Kidney (tissue), 14 donors: ENCODE data around the gene DCLRE1B. TPM values are rescaled to one million over a fixed set of nuclear protein-coding genes. Genes with fewer than 3 reads are reported as not detected.

Source experiments
- DNase-seq, 5 donors: peaks; one replicate each; pipeline ENCODE4 v3.0.0-alpha.2; 2013 to 2020
- FAIRE-seq: peaks from 2 replicates; lab custom pipeline; 2012; peaks lifted over from hg19 to GRCh38; lab: Jason Lieb, UNC
- H3K27ac ChIP-seq, 2 donors: one replicate each; pipeline ENCODE4 v1.7.0; 2013; ENCODE audit warnings: low read depth in 2 of 2, low read length in 2 of 2, inconsistent platforms in 1 of 2
- H3K27me3 ChIP-seq: one replicate; pipeline ENCODE4 v1.7.1; 2013; ENCODE audit warnings: low read length, inconsistent platforms; ENCODE audit not compliant: control insufficient read depth, insufficient read depth
- H3K36me3 ChIP-seq, 3 donors: one replicate each; pipeline versions ENCODE4 v1.7.0 to v1.7.1; 2013; ENCODE audit warnings: low read length in 3 of 3, control low read depth in 1 of 3, inconsistent platforms in 1 of 3; ENCODE audit not compliant: insufficient read depth in 3 of 3, control insufficient read depth in 2 of 3
- H3K4me1 ChIP-seq, 3 donors: one replicate each; pipeline versions ENCODE4 v1.7.0 to v1.7.1; 2013; ENCODE audit warnings: low read length in 3 of 3, inconsistent platforms in 1 of 3, low read depth in 1 of 3; ENCODE audit not compliant: control insufficient read depth in 2 of 3, insufficient read depth in 2 of 3
- H3K4me3 ChIP-seq, 3 donors: one replicate each; pipeline versions ENCODE4 v1.7.0 to v1.8.1; 2013; ENCODE audit warnings: low read length in 3 of 3, control low read depth in 1 of 3, inconsistent platforms in 1 of 3
- H3K9ac ChIP-seq, 3 donors: one replicate each; pipeline versions ENCODE4 v1.7.0 to v1.7.1; 2013; ENCODE audit warnings: low read length in 3 of 3, control low read depth in 1 of 3, inconsistent platforms in 1 of 3
- H3K9me3 ChIP-seq, 3 donors: one replicate each; pipeline versions ENCODE4 v1.7.0 to v1.7.1; 2013; ENCODE audit warnings: low read length in 3 of 3, control low read depth in 1 of 3, inconsistent platforms in 1 of 3; ENCODE audit not compliant: control insufficient read depth in 2 of 3, insufficient read depth in 1 of 3
- CTCF ChIP-seq: IDR thresholded peaks from 3 replicates; pipeline ENCODE4 v1.5.1; 2012; ENCODE audit warnings: mild to moderate bottlenecking, moderate library complexity, borderline replicate concordance; ENCODE audit not compliant: insufficient read depth; ENCODE audit errors: extremely low read depth
- intact Hi-C: fragments of 100-400 bp; cut with DNase I; formaldehyde crosslinking; loops from one replicate; pipeline ENCODE4 v1.11.1; 2022
- polyA plus RNA-seq: library from polyadenylated mRNA; stranded (reverse); fragments of 350-450 nt; fragmentation: Illumina TruSeq; extraction: RNeasy Lipid Tissue Mini Kit (QIAGEN cat#74804); gene quantifications from one replicate; pipeline ENCODE4 v1.2.3, GENCODE V29; 2014; ENCODE audit warnings: low read depth, low replicate concordance; ENCODE audit not compliant: insufficient read depth
- total RNA-seq: library from RNA; stranded (reverse); fragmentation: NEBNext Ultra II Directional; extraction: Animal tissue kit (Norgen Biotek cat#: 25700); gene quantifications from one replicate; pipeline ENCODE4 v1.2.1, GENCODE V29; 2021
- donor health status: control.
- donor health status: control.
- donor health status: control.
- donor health status: control.
- donor health status: control.
- donor health status: DM: yes; HTN: yes; CAD: no.
- donor health status: Normal renal cell carcinoma (clear cell type).

Gene DCLRE1B
- total and polyA plus RNA-seq, 2 donors from 2014 or later, result 1.4 to 6.1 TPM

GRCh38 chr1:113943028-113943811, 38.1 kb downstream of the DCLRE1B start:
- DNase-seq (no peak), FAIRE-seq (no peak)
- H3K9ac ChIP-seq, result no peak overlapping the region
- intact Hi-C loops, result no loop called here
- H3K27me3 ChIP-seq, result no peaks in the 10 kb centered on the region
- no peak overlapping the region for H3K27ac ChIP-seq
- peaks cover 6 to 9% (median 6%) of the 10 kb centered on the region in 3 donors for H3K36me3 ChIP-seq
- no peaks in the 10 kb centered on the region for H3K9me3 ChIP-seq
- peaks cover 0 to 10% (median 10%) of the 10 kb centered on the region in 3 donors for H3K4me1 ChIP-seq
- no peak overlapping the region for H3K4me3 ChIP-seq
- no peak for TF ChIP-seq CTCF

GRCh38 chr1:113945329-113945728, 40.2 kb downstream of the DCLRE1B start:
- Histone ChIP-seq H3K4me1 (peaks cover 0 to 10% (median 10%) of the 10 kb centered on the region in 3 donors), H3K4me3 (no peak overlapping the region), H3K36me3 (peaks cover 6 to 8% (median 6%) of the 10 kb centered on the region in 3 donors), H3K27me3 (no peaks in the 10 kb centered on the region), H3K9me3 (no peaks in the 10 kb centered on the region), H3K27ac (no peak overlapping the region), H3K9ac (no peak overlapping the region)
- DNase-seq, result no peak
- FAIRE-seq, result no peak
- TF ChIP-seq CTCF, result no peak
- intact Hi-C loops, result no loop called here

- H3K36me3 ChIP-seq, result peaks cover 2 to 4% (median 3%) of the 10 kb centered on the region in 3 donors
- intact Hi-C loops, result no loop called here
- peaks cover 0 to 10% (median 10%) of the 10 kb centered on the region in 3 donors for H3K4me1 ChIP-seq
- FAIRE-seq, result no peak
- no peak for DNase-seq
- no peak overlapping the region for H3K27ac ChIP-seq
- TF ChIP-seq CTCF, result no peak
- no peak overlapping the region for H3K9ac ChIP-seq
- H3K9me3 ChIP-seq, result no peaks in the 10 kb centered on the region
- H3K4me3 ChIP-seq, result no peak overlapping the region
- H3K27me3 ChIP-seq, result no peaks in the 10 kb centered on the region
Measured at GRCh38 chr1:113946112-113946511, 41.0 kb downstream of the DCLRE1B start.
